GM18505 (cell line): ENCODE results near the gene GSDMA.
"Not testable (repeated sequence)": the region's sequence is repeated elsewhere in the genome, so short reads cannot be mapped to it uniquely, and the experiment has no call there.

ENCODE experiments used
- ATAC-seq: cut with Tn5 transposase; IDR thresholded peaks from one replicate; pipeline ENCODE4 v1.9.1; 2021; ENCODE audit not compliant: unreplicated experiment
- POLR2A ChIP-seq: IDR thresholded peaks from 4 replicates; pipeline ENCODE4 v1.6.1; 2011; ENCODE audit warnings: borderline replicate concordance; ENCODE audit not compliant: insufficient read depth, insufficient read length; ENCODE audit errors: extremely low read depth

Gene GSDMA

DNA sequence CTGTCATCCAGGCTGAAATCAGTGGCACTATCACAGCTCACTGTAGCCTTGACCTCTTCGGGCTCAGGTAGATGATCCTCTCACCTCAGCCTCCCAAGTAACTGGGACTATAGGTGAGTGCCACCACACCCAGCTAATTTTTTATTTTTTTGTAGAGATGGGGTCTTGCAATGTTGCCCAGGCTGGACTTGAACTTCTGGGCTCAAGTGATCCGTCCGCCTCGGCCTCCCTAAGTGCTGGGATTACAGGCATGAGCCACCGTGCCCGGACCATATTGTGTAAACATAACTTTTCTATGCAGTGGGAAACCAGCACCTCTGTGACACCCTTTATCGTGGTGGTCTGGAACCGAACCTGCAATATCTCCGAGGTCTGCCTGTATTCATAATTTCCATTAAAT is 41.3 kb downstream of the GSDMA start:
- no peak for ATAC-seq
- no peak for TF ChIP-seq POLR2A

DNA sequence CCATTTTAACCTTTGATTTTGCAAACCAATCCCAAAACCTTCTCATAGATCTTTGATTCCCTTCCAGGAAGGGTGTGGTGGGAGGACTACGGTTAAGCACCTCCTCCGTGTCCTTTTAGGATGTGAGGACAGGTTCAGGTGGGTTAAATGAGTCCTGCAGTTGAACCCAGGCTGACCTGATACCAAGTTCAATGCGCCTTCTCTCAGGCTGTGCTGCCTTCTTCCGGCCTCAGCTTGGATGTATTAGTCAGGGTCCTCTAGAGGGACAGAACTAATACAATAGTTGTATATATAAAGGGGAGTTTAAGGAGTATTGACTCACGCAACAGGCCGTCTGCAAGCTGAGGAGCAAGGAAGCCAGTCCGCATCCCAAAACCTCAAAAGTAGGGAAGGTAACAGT is 41.9 kb downstream of the GSDMA start:
- TF ChIP-seq POLR2A = no peak
- ATAC-seq = no peak

- no peak for TF ChIP-seq POLR2A
- no peak for ATAC-seq
Observed at GRCh38 chr17:40005520-40005919, 42.7 kb downstream of the GSDMA start.

- ATAC-seq = not testable (repeated sequence)
Observed at GRCh38 chr17:40010946-40011500, 48.2 kb downstream of the GSDMA start.

GRCh38 chr17:40012017-40012647 is 49.3 kb downstream of the GSDMA start:
- ATAC-seq = not testable (repeated sequence)

DNA sequence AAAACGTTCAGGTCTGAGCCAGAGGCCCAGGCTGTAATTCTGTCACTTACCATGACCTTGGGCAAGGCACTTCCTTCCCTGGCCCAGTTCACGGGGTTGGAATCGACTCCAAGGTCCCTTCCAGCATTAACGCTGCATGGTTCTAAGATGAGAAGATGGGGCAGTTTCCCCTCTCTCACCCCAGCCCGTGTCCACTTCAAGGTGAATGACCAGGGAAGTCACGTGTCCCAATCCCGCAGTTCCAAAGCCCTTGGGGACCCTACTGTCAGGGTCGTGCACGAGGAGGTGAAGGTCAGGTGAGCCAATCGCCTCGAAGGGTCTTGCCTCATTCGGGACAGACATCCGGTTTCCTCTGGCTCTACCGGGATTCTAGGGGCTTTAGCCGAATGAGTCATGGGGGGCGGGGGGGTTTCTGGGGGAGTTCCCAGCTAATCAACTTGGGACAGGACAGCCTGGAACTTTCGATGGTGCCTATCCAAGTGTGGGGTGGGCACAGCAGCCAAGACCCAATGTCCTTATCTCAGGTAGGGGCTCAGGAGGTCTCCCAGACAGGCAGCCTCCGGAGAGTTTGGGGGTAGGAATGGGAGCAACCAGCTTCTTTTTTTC is 51.7 kb downstream of the GSDMA start:
- no peak for ATAC-seq
- no peak for TF ChIP-seq POLR2A

DNA sequence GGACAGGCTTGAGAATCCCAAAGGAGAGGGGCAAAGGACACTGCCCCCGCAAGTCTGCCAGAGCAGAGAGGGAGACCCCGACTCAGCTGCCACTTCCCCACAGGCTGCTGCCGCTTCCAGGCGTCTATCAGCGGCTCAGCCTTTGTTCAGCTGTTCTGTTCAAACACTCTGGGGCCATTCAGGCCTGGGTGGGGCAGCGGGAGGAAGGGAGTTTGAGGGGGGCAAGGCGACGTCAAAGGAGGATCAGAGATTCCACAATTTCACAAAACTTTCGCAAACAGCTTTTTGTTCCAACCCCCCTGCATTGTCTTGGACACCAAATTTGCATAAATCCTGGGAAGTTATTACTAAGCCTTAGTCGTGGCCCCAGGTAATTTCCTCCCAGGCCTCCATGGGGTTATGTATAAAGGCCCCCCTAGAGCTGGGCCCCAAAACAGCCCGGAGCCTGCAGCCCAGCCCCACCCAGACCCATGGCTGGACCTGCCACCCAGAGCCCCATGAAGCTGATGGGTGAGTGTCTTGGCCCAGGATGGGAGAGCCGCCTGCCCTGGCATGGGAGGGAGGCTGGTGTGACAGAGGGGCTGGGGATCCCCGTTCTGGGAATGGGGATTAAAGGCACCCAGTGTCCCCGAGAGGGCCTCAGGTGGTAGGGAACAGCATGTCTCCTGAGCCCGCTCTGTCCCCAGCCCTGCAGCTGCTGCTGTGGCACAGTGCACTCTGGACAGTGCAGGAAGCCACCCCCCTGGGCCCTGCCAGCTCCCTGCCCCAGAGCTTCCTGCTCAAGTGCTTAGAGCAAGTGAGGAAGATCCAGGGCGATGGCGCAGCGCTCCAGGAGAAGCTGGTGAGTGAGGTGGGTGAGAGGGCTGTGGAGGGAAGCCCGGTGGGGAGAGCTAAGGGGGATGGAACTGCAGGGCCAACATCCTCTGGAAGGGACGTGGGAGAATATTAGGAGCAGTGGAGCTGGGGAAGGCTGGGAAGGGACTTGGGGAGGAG is 52.5 kb downstream of the GSDMA start, which contains the start of gene CSF3:
TSS of gene CSF3 (plus strand) at position 436 of the 993 bp plus-strand sequence. CDS start at position 471, 35 bp downstream.
- no peak for ATAC-seq

DNA sequence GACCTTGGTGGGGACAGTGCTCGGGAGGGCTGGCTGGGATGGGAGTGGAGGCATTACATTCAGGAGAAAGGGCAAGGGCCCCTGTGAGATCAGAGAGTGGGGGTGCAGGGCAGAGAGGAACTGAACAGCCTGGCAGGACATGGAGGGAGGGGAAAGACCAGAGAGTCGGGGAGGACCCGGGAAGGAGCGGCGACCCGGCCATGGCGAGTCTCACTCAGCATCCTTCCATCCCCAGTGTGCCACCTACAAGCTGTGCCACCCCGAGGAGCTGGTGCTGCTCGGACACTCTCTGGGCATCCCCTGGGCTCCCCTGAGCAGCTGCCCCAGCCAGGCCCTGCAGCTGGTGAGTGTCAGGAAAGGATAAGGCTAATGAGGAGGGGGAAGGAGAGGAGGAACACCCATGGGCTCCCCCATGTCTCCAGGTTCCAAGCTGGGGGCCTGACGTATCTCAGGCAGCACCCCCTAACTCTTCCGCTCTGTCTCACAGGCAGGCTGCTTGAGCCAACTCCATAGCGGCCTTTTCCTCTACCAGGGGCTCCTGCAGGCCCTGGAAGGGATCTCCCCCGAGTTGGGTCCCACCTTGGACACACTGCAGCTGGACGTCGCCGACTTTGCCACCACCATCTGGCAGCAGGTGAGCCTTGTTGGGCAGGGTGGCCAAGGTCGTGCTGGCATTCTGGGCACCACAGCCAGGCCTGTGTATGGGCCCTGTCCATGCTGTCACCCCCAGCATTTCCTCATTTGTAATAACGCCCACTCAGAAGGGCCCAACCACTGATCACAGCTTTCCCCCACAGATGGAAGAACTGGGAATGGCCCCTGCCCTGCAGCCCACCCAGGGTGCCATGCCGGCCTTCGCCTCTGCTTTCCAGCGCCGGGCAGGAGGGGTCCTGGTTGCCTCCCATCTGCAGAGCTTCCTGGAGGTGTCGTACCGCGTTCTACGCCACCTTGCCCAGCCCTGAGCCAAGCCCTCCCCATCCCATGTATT is 53.5 kb downstream of the GSDMA start:
- no peak for TF ChIP-seq POLR2A
- no peak for ATAC-seq

More for the DNA sequence above, 52.5 kb downstream of the GSDMA start, which contains the start of gene CSF3:
- TF ChIP-seq POLR2A = no peak

- no peak for TF ChIP-seq POLR2A
- ATAC-seq = no peak
Observed at GRCh38 chr17:40017422-40018080, 54.7 kb downstream of the GSDMA start.

DNA sequence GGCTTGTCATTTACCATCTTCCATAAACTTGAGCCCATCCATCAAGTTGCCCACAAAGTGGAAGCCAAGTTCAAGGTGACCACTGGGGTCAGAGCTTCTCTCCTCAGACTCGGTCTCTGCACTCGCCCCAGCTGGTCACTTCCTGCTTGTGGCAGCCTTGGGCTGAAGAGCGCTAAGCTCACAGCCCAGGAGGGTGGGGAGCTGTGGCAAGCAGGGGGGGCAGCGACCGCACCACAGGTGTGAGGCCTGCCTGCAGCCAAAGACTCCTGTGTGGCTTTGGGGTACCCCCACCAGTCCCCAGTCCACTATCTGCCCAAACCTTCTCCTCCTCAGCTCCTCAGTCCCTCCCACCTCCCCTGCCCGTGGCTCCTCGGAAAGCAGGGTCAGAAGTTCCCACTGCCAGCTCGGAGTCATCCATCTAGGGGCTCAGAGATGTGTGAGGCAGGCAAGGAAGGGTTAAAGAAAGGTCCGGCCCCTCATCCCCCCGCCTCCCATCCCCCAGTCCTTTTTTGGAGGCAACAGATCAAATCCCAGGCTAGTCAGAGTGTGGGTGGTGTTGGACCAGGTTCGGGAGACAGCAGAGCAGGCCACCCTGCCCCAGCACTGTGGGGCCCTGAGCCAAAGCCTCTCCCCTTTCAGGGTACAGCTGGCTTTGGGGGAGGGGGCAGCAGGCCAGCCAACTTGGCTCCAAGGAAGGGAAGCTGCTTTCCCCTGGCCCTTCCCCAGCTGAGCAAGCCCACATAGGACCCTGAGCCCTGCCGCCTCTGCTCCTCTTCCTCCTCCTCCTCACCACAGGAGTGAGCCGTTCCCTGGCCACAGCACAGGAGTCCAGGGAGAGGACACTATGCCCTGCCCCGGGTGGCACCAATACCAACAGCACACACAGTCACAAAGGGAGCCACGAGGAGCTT is 55.7 kb downstream of the GSDMA start:
- no peak for TF ChIP-seq POLR2A
- no peak for ATAC-seq
